GM18508 (cell line): ENCODE results near the gene OR10A5.
"Not testable (repeated sequence)": the region's sequence is repeated elsewhere in the genome, so short reads cannot be mapped to it uniquely, and the experiment has no call there.

Source experiments
- ATAC-seq: cut with Tn5 transposase; IDR thresholded peaks from one replicate; pipeline ENCODE4 v1.9.1; 2021; ENCODE audit warnings: moderate number of reproducible peaks; ENCODE audit not compliant: insufficient read depth, unreplicated experiment

The OR10A5 gene

DNA sequence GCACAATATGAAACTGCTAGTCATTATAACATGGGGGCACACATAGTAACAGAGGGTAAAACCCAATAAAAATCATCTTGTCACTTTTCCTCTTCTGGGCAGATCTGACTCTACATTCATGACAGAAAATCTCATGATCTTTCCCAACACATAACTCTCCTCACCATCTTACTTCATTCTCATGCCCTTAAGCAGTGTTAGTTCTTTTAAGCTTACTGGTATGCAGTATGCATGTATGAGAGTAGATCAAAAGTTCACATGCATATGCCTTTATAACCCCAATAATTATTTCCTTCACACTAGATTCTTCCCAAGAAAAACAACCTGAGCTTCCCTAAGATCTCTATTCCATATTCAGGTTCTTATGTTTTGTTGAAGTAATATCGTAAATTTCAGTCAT, 25.8 kb downstream of the OR10A5 start:
- no peak for ATAC-seq

DNA sequence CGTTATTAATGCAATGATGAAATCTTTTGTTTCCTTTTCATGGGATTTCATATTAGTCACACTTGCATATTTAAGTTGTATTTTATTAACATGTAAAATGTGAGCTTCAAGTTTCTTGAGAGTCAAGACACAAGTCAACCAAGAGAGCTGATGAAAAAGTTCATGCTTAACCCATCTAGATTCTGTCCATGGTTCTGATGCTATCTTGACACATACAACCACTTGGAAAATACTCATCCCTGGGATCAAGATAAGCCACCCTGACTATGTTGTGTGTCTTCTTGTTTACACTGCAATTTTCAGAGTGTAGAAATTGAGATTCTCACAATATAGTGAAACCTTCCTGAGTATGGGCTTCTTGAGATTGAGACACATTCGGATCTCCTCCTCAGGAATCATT, 30.3 kb downstream of the OR10A5 start:
- ATAC-seq = no peak

DNA sequence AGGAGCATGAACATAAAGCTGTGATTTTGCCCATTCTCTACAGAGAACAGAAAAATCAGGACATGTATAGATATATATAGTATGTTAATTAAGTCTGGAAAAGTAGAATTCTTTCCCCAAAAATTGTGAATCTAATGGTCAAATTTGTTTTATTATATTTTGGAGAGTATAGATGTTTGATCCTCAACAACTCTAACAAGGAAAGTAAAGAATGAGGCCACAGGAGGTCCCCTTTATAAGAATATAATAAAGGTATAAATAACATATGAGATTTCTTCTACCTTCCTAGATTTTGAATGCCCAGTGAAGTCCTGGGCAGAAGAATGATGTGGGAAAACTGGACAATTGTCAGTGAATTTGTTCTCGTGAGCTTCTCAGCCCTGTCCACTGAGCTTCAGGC, 30.8 kb downstream of the OR10A5 start, which contains the start of gene OR10A4:
OR10A4 (plus strand) TSS at position 301 of the 400 bp plus-strand sequence; CDS start at position 324, 23 bp downstream.
- no peak for ATAC-seq

DNA sequence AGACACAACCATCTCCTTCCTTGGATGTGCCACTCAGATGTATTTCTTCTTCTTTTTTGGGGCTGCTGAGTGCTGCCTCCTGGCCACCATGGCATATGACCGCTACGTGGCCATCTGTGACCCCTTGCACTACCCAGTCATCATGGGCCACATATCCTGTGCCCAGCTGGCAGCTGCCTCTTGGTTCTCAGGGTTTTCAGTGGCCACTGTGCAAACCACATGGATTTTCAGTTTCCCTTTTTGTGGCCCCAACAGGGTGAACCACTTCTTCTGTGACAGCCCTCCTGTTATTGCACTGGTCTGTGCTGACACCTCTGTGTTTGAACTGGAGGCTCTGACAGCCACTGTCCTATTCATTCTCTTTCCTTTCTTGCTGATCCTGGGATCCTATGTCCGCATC, 31.4 kb downstream of the OR10A5 start:
- no peak for ATAC-seq

DNA sequence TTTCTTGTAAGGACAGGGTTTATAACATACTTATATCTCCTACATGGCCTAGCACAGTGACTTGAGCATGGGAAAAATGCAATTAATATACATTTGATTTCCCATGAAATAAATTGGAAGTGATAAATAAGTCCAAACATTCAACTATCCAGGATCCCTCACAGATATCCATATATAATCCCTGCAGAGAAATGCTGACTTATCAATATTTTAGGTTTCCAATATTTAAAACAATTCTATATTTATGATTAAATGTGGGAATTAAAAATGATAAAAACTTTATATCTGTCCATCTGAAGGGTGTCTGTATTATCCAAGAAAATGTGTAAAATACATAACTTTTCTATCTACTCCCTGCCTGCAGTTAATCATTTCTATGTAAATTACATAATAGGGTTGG, 37.3 kb downstream of the OR10A5 start:
- no peak for ATAC-seq

DNA sequence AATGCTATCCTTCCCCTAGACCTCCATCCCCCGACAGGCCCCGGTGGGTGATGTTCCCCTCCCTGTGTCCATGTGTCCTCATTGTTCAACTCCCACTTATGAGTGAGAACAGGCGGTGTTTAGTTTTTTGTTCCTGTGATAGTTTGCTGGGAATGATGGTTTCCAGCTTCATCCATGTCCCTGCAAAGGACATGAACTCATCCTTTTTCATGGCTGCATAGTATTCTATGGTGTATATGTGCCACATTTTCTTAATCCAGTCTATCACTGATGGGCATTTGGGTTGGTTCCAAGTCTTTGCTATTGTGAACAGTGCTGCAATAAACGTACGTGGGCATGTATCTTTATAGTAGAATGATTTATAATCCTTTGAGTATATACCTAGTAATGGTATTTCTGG, 42.2 kb downstream of the OR10A5 start:
- ATAC-seq = not testable (repeated sequence)

DNA sequence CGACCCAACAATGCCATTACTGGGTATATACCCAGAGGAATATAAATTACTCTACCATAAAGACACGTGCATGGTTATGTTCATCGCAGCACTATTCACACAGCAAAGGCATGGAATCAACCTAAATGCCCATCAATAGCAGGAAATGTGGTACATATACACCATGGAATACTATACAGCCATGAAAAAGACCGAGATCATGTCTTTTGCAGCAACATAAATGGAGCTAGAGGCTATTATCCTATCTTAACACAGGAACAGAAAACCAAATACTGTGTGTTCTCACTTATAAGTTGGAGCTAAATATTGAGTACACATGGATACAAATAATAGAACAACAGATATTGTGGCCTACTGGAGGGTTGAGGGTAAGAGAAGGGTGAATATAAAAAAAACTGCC, 43.3 kb downstream of the OR10A5 start:
- no peak for ATAC-seq

DNA sequence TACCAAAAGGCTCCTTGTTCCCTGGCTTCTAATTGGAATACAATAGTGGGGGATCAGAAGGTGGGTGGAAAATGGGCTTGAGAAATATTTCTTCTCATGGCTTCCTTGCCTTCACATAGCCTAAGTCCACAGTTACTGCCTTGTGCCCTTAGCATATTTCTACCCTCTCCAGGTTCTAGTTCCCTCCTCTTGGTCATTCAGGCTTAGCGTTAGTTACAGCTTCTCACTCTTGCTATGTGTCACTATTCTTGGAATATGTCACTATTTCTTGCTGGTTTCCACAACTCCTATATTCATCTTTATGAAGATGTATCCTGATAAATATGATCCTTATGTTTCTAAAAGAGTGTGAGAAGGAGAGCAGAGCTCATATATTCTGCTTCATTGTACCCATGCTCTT, 44.4 kb downstream of the OR10A5 start:
- no peak for ATAC-seq

GRCh38 chr11:6892400-6892799, 46.9 kb downstream of the OR10A5 start, which contains the start of gene OR2D2:
Gene OR2D2, minus strand, starts transcription at chr11:6892500. Its CDS starts 0 bp downstream, at chr11:6892500.
- no peak for ATAC-seq

- ATAC-seq = no peak
Measured at GRCh38 chr11:6894097-6894496, 48.6 kb downstream of the OR10A5 start.

DNA sequence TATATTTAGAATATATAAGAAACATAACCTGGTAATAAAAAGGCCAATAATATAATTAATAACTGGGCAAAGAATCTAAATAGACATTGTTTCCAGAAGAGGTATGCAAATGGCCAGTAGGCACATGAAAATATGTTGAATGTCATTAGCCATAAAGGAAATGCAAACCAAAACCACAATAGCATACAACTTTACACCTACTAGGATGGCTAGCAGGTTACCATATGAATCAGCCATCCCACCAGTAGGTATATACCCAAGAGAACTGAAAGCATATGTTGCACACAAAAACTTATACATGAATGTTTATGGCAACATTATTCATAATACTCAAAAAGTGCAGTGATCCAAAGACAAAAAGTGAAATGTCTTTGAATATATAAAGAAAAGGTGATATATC, 49.5 kb downstream of the OR10A5 start:
- no peak for ATAC-seq
